Measurements from ENCODE around the gene TMEM108.

TMEM108 gene

GRCh38 chr3:133426721-133427120 is 388.5 kb downstream of the TMEM108 start:
- no peak for DNase-seq (ENCODE audit: low spot score)
- in situ Hi-C loops (cut with MboI; ENCODE audit: low pct_unique_long_range_greater_than_20kb, low sequenced_read_pairs, unreplicated experiment): no loop called here
- no peak for TF ChIP-seq CTCF (IDR thresholded peaks at IDR 0.05; ENCODE audit: extremely low read depth, insufficient read depth, missing control alignments)

- TF ChIP-seq CTCF (IDR thresholded peaks at IDR 0.05; ENCODE audit: extremely low read depth, insufficient read depth, missing control alignments): no peak
- in situ Hi-C loops (cut with MboI; ENCODE audit: low pct_unique_long_range_greater_than_20kb, low sequenced_read_pairs, unreplicated experiment): no loop called here
- no peak for DNase-seq (ENCODE audit: low spot score)
Observed at GRCh38 chr3:133428552-133428951, 390.4 kb downstream of the TMEM108 start.

- in situ Hi-C loops (cut with MboI; ENCODE audit: low pct_unique_long_range_greater_than_20kb, low sequenced_read_pairs, unreplicated experiment): no loop called here
- TF ChIP-seq CTCF (IDR thresholded peaks at IDR 0.05; ENCODE audit: extremely low read depth, insufficient read depth, missing control alignments): no peak
- no peak for DNase-seq (ENCODE audit: low spot score)
Observed at GRCh38 chr3:133429063-133429462, 390.9 kb downstream of the TMEM108 start.

GRCh38 chr3:133439563-133439962 is 401.4 kb downstream of the TMEM108 start:
- no peak for TF ChIP-seq CTCF (IDR thresholded peaks at IDR 0.05; ENCODE audit: extremely low read depth, insufficient read depth, missing control alignments)
- in situ Hi-C loops (cut with MboI; ENCODE audit: low pct_unique_long_range_greater_than_20kb, low sequenced_read_pairs, unreplicated experiment): no loop called here

GRCh38 chr3:133440652-133441051 is 402.5 kb downstream of the TMEM108 start:
- DNase-seq (ENCODE audit: low spot score): no peak
- no peak for TF ChIP-seq CTCF (IDR thresholded peaks at IDR 0.05; ENCODE audit: extremely low read depth, insufficient read depth, missing control alignments)
- in situ Hi-C loops (cut with MboI; ENCODE audit: low pct_unique_long_range_greater_than_20kb, low sequenced_read_pairs, unreplicated experiment): no loop called here

More at GRCh38 chr3:133439563-133439962, 401.4 kb downstream of the TMEM108 start:
- DNase-seq (ENCODE audit: low spot score): no peak

- no peak for DNase-seq (ENCODE audit: low spot score)
- in situ Hi-C loops (cut with MboI; ENCODE audit: low pct_unique_long_range_greater_than_20kb, low sequenced_read_pairs, unreplicated experiment): no loop called here
- TF ChIP-seq CTCF (IDR thresholded peaks at IDR 0.05; ENCODE audit: extremely low read depth, insufficient read depth, missing control alignments): no peak
Observed at GRCh38 chr3:133441867-133442270, 403.7 kb downstream of the TMEM108 start.

GRCh38 chr3:133442518-133442917 is 404.3 kb downstream of the TMEM108 start:
- DNase-seq (ENCODE audit: low spot score): no peak
- TF ChIP-seq CTCF (IDR thresholded peaks at IDR 0.05; ENCODE audit: extremely low read depth, insufficient read depth, missing control alignments): no peak
- in situ Hi-C loops (cut with MboI; ENCODE audit: low pct_unique_long_range_greater_than_20kb, low sequenced_read_pairs, unreplicated experiment): no loop called here

Measured in GM13977 (cell line).